Left renal pelvis (tissue), 4 donors: ENCODE results near the gene RBM6. TPM values are rescaled to one million over a fixed set of nuclear protein-coding genes. Genes with fewer than 3 reads are reported as not detected.
"Not testable (repeated sequence)": the region's sequence is repeated elsewhere in the genome, so short reads cannot be mapped to it uniquely, and the experiment has no call there.

Source experiments
- DNase-seq, 4 donors: peaks; one replicate each; pipeline ENCODE4 v3.0.0-alpha.2; 2013; ENCODE audit warnings: low read depth in 4 of 4, low spot score in 3 of 4
- polyA plus RNA-seq, 4 donors: library from polyadenylated mRNA; unstranded; fragments of 120-200 nt; gene quantifications; one replicate each; pipeline ENCODE4 v1.2.1, GENCODE V29; 2013; ENCODE audit not compliant: insufficient read length in 4 of 4

The RBM6 gene, protein sequence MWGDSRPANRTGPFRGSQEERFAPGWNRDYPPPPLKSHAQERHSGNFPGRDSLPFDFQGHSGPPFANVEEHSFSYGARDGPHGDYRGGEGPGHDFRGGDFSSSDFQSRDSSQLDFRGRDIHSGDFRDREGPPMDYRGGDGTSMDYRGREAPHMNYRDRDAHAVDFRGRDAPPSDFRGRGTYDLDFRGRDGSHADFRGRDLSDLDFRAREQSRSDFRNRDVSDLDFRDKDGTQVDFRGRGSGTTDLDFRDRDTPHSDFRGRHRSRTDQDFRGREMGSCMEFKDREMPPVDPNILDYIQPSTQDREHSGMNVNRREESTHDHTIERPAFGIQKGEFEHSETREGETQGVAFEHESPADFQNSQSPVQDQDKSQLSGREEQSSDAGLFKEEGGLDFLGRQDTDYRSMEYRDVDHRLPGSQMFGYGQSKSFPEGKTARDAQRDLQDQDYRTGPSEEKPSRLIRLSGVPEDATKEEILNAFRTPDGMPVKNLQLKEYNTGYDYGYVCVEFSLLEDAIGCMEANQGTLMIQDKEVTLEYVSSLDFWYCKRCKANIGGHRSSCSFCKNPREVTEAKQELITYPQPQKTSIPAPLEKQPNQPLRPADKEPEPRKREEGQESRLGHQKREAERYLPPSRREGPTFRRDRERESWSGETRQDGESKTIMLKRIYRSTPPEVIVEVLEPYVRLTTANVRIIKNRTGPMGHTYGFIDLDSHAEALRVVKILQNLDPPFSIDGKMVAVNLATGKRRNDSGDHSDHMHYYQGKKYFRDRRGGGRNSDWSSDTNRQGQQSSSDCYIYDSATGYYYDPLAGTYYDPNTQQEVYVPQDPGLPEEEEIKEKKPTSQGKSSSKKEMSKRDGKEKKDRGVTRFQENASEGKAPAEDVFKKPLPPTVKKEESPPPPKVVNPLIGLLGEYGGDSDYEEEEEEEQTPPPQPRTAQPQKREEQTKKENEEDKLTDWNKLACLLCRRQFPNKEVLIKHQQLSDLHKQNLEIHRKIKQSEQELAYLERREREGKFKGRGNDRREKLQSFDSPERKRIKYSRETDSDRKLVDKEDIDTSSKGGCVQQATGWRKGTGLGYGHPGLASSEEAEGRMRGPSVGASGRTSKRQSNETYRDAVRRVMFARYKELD
- 100 to 1,000 TPM; 124 to 201 (median 133) TPM for polyA plus RNA-seq

DNA sequence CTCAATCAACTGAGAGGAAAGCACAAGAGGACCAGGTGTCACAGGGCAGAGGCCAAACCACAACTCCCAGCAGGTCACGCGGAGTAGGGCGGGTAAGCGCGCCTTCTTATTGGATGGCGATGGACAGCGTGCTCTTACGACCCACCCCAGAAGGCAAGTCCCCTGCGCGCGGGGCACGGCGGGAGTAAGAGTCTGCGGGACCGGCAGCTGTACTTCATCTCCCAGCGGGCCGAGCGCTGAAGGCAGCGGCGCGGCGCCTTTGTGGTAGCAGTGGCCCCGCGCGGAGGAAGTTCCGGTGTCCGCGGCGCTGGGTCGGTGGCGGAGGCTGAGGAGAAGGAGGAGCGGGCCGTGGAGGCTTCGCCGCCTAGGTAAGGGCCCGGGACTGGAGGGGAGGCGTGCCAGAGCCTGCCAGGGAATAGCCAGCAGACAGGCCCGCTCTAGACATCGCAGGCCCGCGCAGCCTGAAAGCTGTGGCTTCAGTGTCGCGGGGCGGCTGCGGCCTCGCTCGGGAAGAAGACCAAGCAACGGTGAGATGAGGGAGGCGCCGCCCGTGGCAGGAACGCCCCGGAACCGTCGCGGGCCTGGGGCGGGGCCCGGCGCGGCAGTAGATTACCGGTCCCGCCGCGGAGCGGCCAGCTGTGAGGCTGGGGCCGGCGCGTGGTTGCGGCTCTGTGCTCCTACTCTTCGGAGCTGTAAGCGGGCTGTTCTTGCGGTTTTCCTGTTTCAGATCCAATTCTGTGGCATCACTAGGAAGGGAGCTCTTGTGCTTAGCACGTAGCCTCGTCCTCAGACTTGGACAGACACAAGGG lies at the start of gene RBM6:
TSS of gene RBM6 (plus strand) at position 293 of the 809 bp plus-strand sequence. CDS start 22,492 bp downstream, outside the sequence.
- peak; percentile 83 to 94 (median 88) for DNase-seq

GRCh38 chr3:49895791-49896190 lies 44.2 kb upstream of the RBM6 start:
- DNase-seq = no peak

DNA sequence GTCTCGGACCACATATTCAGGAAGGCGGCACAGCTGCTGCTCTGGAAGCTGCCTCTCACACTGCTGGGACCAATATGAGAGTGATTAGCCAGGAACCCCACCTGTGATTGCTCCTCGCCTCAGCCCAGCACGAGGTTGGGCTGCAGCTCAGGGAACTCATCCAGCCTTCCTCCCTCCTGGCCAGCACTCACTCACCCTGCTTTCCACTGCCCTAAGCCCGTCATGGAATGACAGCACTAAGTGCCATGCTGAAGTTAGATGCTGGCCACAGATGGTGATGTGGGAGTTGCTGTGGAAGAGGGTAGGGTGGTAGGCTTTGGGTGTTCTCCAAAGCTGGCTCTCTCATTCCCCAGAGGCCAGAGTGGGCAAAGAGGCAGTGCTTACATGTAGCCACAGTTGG lies 43.6 kb upstream of the RBM6 start:
- no peak for DNase-seq

DNA sequence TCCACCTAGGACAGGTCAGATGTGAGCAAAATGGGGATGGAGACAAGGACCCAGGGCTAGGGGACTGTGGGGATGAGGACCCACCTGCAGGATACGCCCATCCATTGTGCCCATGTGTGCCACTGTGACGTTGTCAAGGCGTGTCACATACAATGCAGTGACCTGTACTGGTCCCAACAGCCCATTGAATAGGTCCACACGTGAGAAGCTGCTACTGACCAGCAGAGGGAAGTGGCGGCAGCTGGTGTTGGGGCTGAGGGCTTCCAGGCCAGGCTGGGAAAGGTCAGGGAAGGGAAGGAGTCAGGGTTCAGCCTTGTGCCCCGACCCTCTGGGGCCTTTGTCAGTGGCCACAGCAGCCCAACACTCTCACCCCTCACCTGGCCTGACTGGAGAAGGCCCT lies 41.0 kb upstream of the RBM6 start:
- DNase-seq = no peak

DNA sequence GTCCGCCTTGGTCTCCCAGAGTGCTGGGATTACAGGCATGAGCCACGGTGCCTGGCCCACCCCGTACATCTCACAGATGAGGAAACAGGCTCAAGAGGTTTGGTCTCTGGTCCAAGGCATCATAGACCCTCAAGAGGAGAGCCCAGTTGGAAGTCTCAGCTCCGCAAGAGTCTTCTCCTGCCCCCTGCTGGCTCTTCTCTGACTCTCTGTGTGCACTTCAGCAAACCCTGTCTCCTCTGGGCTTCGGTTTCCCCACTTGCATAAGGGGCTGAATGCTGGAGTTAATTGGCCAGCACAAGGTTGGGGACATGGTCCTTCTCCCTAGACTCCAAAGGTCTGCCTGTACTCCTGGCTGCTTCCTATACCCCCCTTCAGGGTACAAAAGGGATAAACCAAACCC lies 40.1 kb upstream of the RBM6 start:
- no peak for DNase-seq

- no peak for DNase-seq
These were observed 39.3 kb upstream of the RBM6 start for GRCh38 chr3:49900491-49901153.

- DNase-seq = no peak
These were observed 38.3 kb upstream of the RBM6 start for GRCh38 chr3:49901366-49902339.

DNA sequence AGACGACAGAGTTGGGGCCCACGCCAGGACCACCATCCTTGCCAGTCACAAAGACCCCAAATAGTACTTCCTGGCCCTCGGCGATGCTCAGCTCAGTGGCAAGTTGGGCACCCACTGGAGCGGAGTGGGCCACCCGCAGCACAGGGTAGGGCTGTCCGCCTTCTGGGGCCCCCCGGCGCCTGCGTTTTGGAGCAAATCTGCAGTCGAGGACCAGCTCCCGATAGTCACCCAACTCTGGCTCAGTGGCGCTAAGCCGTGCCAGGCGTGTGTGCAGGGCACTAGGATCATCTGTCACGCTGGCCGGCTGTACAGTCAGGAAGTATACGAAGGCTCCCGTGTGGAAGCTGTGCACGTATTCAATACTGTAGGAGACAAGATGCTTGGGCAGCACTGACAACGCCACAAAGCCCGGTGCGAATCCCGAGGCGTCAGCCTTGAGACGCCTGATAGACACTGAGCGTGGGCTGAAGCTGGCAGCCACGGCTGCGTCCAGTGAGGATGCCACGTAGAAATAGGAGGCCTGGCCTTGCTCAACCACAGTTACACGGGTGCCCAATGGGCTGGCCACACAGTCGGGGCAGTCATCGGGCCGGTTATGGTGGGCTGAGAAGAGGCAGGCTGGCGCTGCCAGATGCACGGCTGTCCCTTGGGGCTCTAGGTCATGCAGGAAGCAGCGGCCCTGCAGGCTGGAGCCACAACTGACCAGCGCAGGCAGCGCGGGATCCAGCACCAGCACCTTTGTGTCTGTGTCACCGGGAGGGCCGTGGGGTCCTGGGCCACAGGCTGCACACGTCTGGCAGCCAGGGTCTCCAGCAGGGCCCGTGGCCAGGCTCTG lies 37.2 kb upstream of the RBM6 start:
- no peak for DNase-seq

DNA sequence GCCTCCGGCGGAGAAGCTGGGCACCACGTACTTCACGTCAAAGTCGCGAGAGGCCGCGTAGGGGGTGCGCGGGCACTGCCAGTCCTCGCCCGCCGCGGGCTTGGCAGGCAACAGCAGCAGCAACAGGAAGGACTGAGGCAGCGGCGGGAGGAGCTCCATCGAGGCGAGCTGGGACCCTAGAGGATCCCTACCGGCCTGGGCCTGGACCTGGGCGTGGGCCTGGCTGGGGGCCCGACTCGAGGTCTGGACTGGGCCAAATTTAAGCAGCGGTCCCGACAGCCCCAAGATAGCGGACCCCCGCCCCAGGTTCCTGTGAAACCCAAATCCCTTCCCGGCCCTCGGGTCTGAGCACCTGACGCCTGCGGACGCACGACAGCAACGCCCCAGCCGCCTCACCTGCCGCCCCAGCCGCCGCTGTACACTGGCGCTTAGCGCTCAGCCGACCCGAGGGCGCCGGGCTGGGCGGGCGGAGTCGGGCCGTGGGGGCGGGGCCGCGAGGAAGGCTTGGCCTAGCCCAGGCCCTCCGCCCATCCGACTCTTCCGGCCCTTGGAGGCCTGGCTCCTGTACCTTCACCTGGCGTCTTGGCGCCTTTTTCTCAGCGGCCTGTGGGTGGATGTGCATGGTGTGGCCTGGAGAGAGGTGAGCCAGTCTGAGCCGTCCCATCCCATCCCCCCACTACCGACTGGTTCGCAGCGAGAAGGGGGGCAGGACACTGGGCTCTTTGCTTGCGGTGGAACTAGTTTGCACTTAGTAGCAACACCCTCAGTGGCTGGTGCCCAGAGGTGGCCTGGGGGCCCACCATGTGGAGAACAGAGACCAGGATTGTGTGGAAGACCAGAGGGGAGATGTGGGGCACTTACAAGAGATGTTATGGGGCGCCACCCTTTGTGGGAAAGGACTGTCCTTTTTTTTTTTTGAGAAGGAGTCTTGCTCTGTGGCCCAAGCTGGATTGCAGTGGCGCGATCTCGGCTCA lies 36.2 kb upstream of the RBM6 start, which contains the start of gene MST1R:
TSS of gene MST1R (minus strand) at position 423 of the 974 bp plus-strand sequence. CDS start at position 159, 264 bp downstream.
- peak in 2 of 4 donors; percentile 36 to 37 for DNase-seq

- not testable (repeated sequence) for DNase-seq
These were observed 35.5 kb upstream of the RBM6 start for GRCh38 chr3:49904448-49904847.

DNA sequence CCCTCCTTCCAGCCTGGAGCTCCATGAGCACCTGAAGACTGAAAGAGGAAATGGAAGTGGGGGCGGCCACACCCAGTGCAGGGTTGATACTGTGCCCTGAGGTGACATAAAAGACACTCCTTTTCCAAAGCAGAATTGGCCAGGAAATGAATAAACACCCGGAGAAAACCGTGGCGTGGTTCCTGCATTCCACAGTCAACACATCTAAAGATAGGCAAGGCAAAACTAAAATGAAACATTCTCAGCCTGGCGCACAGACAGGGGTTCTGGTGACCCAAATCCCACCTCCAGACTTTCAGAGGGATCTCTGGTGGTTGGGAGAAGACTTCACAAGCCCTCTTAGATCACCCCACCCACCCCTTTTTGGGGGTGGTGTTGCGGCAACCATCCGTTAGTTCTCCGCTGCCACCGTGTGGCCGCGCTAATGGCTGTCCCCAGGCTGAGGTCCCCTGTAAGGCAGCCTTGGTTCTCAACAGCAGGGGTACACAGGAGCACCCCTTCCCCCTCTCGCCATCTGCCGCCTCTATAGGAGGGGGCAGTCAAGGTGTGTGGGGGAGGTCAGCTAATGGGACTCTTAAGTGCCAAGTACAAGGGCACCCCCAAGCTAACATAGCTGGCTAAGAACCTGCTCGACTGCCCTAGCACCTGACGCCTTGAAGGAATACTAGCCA lies 33.7 kb upstream of the RBM6 start:
- no peak for DNase-seq

DNA sequence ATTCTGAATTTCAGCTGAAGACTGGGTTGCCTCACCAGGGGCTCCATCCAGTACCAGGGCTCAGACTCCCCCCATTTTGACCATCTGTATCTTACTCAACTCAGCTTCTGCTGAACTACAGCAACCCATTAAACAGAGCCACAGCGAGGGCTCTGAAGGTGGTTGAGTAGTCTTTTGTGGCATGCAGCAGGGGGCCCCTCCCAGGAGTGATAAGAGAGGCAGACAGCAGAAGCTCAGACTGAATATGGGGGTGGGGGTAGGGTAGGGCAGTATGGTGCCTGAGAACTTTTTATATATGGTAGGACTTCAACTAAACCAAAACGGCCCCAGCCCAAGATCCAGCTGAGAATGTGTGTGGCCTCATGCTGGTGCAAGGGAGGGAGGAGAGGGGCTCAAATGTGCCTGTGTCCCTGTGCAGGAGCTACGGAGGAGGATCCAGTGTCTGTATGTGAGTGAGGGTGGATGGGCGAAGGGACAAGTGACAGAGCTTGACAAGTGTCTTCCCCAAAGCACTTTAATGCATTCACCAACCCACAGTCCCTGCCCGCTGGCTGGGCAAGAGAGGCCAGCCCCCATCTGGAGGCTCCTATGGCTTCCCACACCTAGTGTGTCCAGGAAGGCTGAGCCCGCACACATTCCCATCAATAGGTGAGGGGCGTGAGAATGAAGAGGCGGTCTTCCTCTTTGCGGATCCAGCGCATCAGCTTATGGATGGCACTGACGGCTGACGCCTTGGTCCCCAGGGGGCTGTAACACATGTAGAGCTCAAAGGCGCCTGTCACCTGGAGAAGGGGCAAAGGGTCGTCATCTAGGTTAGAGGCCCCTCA lies 31.4 kb upstream of the RBM6 start:
- DNase-seq = no peak

DNA sequence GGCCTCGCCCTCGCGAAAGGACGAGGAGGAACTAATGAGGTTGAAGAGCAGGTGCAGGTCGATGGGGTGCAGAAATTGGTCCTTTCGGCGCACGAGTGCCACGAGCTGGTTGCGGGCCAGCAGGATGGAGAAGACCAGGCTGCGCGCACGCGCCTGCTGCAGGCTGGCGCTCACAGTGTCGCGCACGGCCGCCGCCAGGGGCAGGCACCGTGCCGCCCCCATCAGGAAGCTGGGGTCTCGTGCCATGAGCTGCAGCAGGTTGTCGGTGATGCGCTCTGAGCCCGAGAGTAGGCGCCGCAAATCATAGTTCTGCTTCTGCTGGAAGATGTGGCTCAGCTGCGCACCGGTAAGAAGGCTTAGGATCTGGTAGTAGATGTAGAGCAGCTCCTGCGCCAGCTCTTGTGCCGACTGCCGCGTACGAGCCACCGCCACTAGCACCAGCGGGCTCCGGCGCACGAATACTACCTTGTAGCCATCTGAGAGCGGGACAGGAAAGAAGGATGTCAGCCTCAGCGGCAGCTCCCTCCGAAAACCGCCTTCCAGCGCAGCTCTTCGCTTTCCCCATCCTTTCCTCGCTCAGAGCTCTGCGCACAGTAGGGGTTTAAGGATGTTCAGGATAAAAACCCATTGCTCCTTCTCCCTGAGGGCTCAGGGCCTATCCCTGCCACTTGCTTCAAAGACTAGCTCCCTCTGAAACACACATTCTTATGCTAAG lies 29.4 kb upstream of the RBM6 start:
- DNase-seq = no peak

DNA sequence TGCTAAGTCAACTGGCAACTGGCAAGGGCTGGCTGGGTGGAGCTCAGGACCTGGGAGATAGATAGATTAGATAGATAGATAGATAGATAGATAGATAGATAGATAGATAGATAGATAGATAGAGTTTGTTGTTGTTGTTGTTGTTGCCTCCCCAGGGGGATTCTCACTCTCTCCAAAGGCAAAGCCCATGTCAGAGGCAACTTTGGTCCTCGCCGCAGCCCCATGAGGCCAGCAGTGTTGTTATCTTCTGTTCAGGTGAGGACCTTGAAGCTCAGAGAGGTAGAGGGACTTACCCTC lies 28.9 kb upstream of the RBM6 start:
- DNase-seq = no peak
